ENCODE results near the gene RCHY1.

GRCh38 chr4:75457365-75457764 lies 56.8 kb downstream of the RCHY1 start:
- no peak for TF ChIP-seq CTCF (IDR thresholded peaks at IDR 0.05; ENCODE audit: extremely low read depth in 1 of 2, insufficient read depth in 1 of 2, low read depth in 1 of 2, low read length in 2 of 2)
- no peak for TF ChIP-seq POLR2A (IDR thresholded peaks at IDR 0.05; ENCODE audit: low read depth, low read length)
- no peak for TF ChIP-seq POLR2AphosphoS5 (IDR thresholded peaks at IDR 0.05; ENCODE audit: insufficient read depth, low read depth, low read length)
- no peak for TF ChIP-seq EZH2 (IDR thresholded peaks at IDR 0.05; ENCODE audit: borderline replicate concordance, low read depth, low read length, severe bottlenecking)
- TF ChIP-seq FOS (IDR thresholded peaks at IDR 0.05; ENCODE audit: borderline replicate concordance, insufficient read depth, low read length) = no peak
- no peak for TF ChIP-seq MAX (IDR thresholded peaks at IDR 0.05; ENCODE audit: insufficient read depth, insufficient read length)
- no peak for TF ChIP-seq GATA2 (IDR thresholded peaks at IDR 0.05; ENCODE audit: insufficient read depth, insufficient read length, low read depth, low read length)
- no peak for TF ChIP-seq JUN (IDR thresholded peaks at IDR 0.05; ENCODE audit: borderline replicate concordance, insufficient read depth, insufficient read length, low read depth)

All from endothelial cell of umbilical vein (primary cell).